NOMO-1 treated with DMSO at 0.1 percent for 48 hours (cell line): Measurements from ENCODE around the gene MLX.
A peak's percentile ranks its signal among the peaks of the same experiment; 100 is the strongest.
"Not testable (repeated sequence)": the region's sequence is repeated elsewhere in the genome, so short reads cannot be mapped to it uniquely, and the experiment has no call there.

Experiments used
- DNase-seq: peaks from one replicate; lab custom pipeline; 2025; ENCODE audit not compliant: unreplicated experiment; lab: John Stamatoyannopoulos, UW

MLX gene

GRCh38 chr17:42554250-42555121, 12.4 kb upstream of the MLX start:
- DNase-seq = peak; percentile 79

GRCh38 chr17:42555122-42555622, 11.7 kb upstream of the MLX start:
- no peak for DNase-seq

- not testable (repeated sequence) for DNase-seq
Measured at GRCh38 chr17:42555961-42556617, 10.8 kb upstream of the MLX start.

GRCh38 chr17:42559075-42559474, 7.8 kb upstream of the MLX start:
- DNase-seq = no peak

- DNase-seq = no peak
Measured at GRCh38 chr17:42560246-42560645, 6.7 kb upstream of the MLX start.

- peak; percentile 92 for DNase-seq
Measured at GRCh38 chr17:42561897-42562387, 5.0 kb upstream of the MLX start, which contains the start of gene COASY. COASY (plus strand) TSS chr17:42562148; CDS start chr17:42562623, 475 bp downstream.

GRCh38 chr17:42562388-42563142, 4.3 kb upstream of the MLX start:
- DNase-seq = peak; percentile 58

GRCh38 chr17:42563143-42563509, 3.8 kb upstream of the MLX start:
- no peak for DNase-seq

GRCh38 chr17:42563543-42563942, 3.4 kb upstream of the MLX start:
- no peak for DNase-seq

- no peak for DNase-seq
Measured at GRCh38 chr17:42563950-42564349, 3.0 kb upstream of the MLX start.

GRCh38 chr17:42564815-42565522, 1.9 kb upstream of the MLX start:
- no peak for DNase-seq

GRCh38 chr17:42565523-42566214, 1.2 kb upstream of the MLX start:
- DNase-seq = no peak

- DNase-seq = no peak
Measured at GRCh38 chr17:42566215-42566882, 551 bp upstream of the MLX start.

GRCh38 chr17:42568341-42569111, 1.6 kb downstream of the MLX start:
- DNase-seq = no peak

- DNase-seq = no peak
Measured at GRCh38 chr17:42571435-42572225, 4.7 kb downstream of the MLX start.

- no peak for DNase-seq
Measured at GRCh38 chr17:42573095-42573494, 6.2 kb downstream of the MLX start.

- DNase-seq = no peak
Measured at GRCh38 chr17:42574463-42574862, 7.6 kb downstream of the MLX start.

GRCh38 chr17:42577140-42577531, 10.2 kb downstream of the MLX start:
- DNase-seq = peak; percentile 4
